ENCODE results near the gene LUC7L2.

DNA sequence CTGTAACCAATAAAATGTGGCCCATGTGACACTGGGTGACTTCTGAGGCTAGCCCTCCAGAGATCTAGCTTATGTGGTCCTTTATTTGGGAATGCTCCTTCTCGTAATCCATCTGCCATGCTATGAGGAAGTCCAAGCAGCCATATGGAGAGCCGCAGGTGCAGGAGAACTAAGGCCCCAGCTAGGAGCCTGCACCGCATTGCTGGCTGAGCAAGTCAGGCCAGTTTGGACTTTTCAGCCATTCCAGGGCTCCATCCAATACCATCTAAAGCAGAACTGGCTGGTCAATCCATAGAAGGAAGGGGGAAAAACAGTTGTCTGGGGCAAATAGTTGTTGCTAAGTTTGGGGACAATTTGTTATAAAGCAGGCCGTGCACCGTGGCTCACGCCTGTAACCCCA lies 91.2 kb downstream of the LUC7L2 start:
- TF ChIP-seq, protein P1, sequence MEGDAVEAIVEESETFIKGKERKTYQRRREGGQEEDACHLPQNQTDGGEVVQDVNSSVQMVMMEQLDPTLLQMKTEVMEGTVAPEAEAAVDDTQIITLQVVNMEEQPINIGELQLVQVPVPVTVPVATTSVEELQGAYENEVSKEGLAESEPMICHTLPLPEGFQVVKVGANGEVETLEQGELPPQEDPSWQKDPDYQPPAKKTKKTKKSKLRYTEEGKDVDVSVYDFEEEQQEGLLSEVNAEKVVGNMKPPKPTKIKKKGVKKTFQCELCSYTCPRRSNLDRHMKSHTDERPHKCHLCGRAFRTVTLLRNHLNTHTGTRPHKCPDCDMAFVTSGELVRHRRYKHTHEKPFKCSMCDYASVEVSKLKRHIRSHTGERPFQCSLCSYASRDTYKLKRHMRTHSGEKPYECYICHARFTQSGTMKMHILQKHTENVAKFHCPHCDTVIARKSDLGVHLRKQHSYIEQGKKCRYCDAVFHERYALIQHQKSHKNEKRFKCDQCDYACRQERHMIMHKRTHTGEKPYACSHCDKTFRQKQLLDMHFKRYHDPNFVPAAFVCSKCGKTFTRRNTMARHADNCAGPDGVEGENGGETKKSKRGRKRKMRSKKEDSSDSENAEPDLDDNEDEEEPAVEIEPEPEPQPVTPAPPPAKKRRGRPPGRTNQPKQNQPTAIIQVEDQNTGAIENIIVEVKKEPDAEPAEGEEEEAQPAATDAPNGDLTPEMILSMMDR (IDR thresholded peaks at IDR 0.05; ENCODE audit: insufficient read depth, low read depth, low read length): no peak
- no peak for TF ChIP-seq EZH2 (IDR thresholded peaks at IDR 0.05; ENCODE audit: insufficient read depth, low read length)
